DND-41 (cell line): ENCODE results near the gene STAM.
A peak's percentile ranks its signal among the peaks of the same experiment; 100 is the strongest.

Experiments
- ATAC-seq: fragments of 200-7000 bp; cut with Tn5 transposase; 3 replicates; pipeline ENCODE4 v1.9.1; 2021; ENCODE audit warnings: low read depth; ENCODE audit not compliant: insufficient read depth
- DNase-seq: peaks from one replicate; pipeline ENCODE4 v3.0.0-alpha.2; 2020
- H2AFZ ChIP-seq: 2 replicates; pipeline ENCODE4 v1.6.0; 2012; ENCODE audit warnings: low read depth, low read length
- H3K27ac ChIP-seq: 2 replicates; pipeline ENCODE4 v1.5.1; 2012; ENCODE audit warnings: low read length, inconsistent platforms
- H3K27me3 ChIP-seq: fragments of 200-600 bp; sonication (generic); 2 replicates; pipeline ENCODE4 v1.6.0; 2012; ENCODE audit warnings: low read length, mild to moderate bottlenecking, inconsistent platforms; ENCODE audit not compliant: insufficient read depth, poor library complexity
- H3K36me3 ChIP-seq: 2 replicates; pipeline ENCODE4 v1.5.1; 2012; ENCODE audit warnings: low read length, inconsistent platforms; ENCODE audit not compliant: insufficient read depth
- H3K4me1 ChIP-seq: 2 replicates; pipeline ENCODE4 v1.5.1; 2012; ENCODE audit warnings: mild to moderate bottlenecking, low read length; ENCODE audit not compliant: insufficient read depth
- H3K4me2 ChIP-seq: 2 replicates; pipeline ENCODE4 v1.6.0; 2012; ENCODE audit warnings: mild to moderate bottlenecking, moderate library complexity, low read length, inconsistent platforms; ENCODE audit not compliant: insufficient read depth
- H3K4me3 ChIP-seq, 2 experiments: fragments of 200-600 bp in 1 of 2; shearing (Covaris generic) in 1 of 2; 2 replicates each; pipeline ENCODE4 v1.5.1; 2012 to 2016; ENCODE audit warnings: inconsistent platforms in 2 of 2, low read length in 2 of 2, mild to moderate bottlenecking in 2 of 2, low read depth in 1 of 2, moderate library complexity in 1 of 2
- H3K79me2 ChIP-seq: 2 replicates; pipeline ENCODE4 v1.6.0; 2012; ENCODE audit warnings: low read length, inconsistent platforms; ENCODE audit not compliant: insufficient read depth
- H3K9ac ChIP-seq: 2 replicates; pipeline ENCODE4 v1.6.0; 2012; ENCODE audit warnings: low read depth, mild to moderate bottlenecking, inconsistent platforms, low read length, moderate library complexity
- H3K9me3 ChIP-seq: 2 replicates; pipeline ENCODE4 v1.5.1; 2012; ENCODE audit warnings: low read length, moderate library complexity, mild to moderate bottlenecking, inconsistent platforms; ENCODE audit not compliant: insufficient read depth, severe bottlenecking
- H4K20me1 ChIP-seq: 2 replicates; pipeline ENCODE4 v1.6.0; 2012; ENCODE audit warnings: low read length; ENCODE audit not compliant: insufficient read depth
- CTCF ChIP-seq: IDR thresholded peaks from 2 replicates; pipeline ENCODE4 v1.5.1; 2012; ENCODE audit warnings: borderline replicate concordance, low read length, moderate library complexity, mild to moderate bottlenecking; ENCODE audit not compliant: poor library complexity, severe bottlenecking; ENCODE audit errors: extremely low read depth
- EZH2 ChIP-seq: IDR thresholded peaks from 3 replicates; pipeline ENCODE4 v1.6.1; 2012; ENCODE audit warnings: borderline replicate concordance, low read depth, mild to moderate bottlenecking, moderate library complexity, low read length, inconsistent platforms; ENCODE audit not compliant: severe bottlenecking

The STAM gene

DNA sequence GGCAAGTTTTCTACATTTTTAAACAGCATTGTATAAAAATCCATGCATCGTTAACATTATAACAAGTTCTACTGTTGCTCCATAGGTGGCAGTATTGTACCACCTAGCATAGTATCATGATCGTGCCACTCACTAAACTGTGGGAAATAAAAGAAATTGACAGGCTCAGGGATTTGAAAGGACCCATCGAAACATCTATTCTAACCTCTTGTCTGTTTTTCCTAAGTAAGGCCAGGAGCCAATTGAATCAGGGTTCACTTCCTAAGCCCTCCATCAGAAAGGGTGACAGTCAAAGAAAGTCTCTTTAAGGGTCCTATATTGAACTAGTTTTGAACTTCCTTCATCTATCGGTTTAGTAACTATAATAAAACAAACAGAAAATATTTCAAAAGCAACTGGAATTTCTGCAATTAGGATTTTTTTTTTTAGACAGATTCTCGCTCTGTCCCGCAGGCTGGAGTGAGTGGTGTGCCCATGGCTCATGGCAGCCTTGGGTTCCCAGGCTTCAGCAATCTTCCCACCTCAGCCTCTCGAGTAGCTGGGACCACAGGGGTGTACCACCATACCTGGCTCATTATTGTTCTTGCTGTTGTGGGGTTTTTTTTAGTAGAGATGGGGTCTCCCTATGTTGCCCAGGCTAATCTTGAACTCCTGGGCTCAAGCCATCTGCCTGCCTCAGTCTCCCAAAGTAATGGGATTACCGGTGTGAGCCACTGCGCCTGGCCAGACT, 36.2 kb upstream of the STAM start:
- H3K27me3 ChIP-seq: no peaks in the 10 kb centered on the region
- H3K9ac ChIP-seq: no peak overlapping the region
- DNase-seq (peak; percentile 37), ATAC-seq (peak; percentile 94)
- H3K9me3 ChIP-seq: no peaks in the 10 kb centered on the region
- H3K4me3 ChIP-seq: no peak overlapping the region
- peak overlapping the region; percentile 30; the same call in 1 of the 2 replicates for H3K4me2 ChIP-seq
- no peaks in the 10 kb centered on the region for H3K36me3 ChIP-seq
- peak overlapping the region; percentile 47; the same call in 1 of the 2 replicates for H2AFZ ChIP-seq
- H3K79me2 ChIP-seq: no peaks in the 10 kb centered on the region
- no peak overlapping the region for H3K27ac ChIP-seq
- H4K20me1 ChIP-seq: no peaks in the 10 kb centered on the region
- peaks cover 6% of the 10 kb centered on the region; the same call in 1 of the 2 replicates for H3K4me1 ChIP-seq
- no peak for TF ChIP-seq EZH2
- peak; percentile 87 for TF ChIP-seq CTCF

DNA sequence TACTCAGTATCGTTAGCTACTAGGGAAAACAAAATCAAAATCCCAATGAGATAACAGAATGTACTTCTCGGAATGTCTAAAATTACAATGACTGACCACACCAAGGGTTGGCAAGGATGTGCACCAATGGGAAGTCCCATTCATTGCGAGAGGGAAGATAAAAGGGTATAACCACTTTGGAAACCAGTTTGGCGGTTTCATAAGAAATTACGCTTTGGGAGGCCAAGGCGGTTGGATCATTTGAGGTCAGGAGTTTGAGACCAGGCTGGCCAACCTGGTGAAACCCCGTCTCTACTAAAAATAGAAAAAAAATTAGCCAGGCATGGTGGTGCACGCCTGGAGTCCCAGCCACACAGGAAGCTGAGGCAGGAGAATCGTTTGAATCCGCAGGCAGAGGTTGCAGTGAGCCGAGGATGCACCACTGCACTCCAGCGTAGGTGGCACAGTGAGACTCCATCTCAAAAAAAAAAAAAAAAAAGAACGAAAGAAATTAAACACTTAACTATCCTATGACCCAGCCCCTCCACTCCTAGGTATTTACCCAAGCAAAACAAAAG, 34.4 kb upstream of the STAM start:
- Histone ChIP-seq H3K4me1 (peaks cover 6% of the 10 kb centered on the region; the same call in 1 of the 2 replicates), H3K27me3 (no peaks in the 10 kb centered on the region), H3K9me3 (no peaks in the 10 kb centered on the region), H3K79me2 (no peaks in the 10 kb centered on the region), H2AFZ (no peak overlapping the region), H3K27ac (no peak overlapping the region), H3K36me3 (no peaks in the 10 kb centered on the region), H3K9ac (no peak overlapping the region), H4K20me1 (no peaks in the 10 kb centered on the region), H3K4me2 (no peak overlapping the region), H3K4me3 (no peak overlapping the region)
- no peak for DNase-seq
- no peak for ATAC-seq
- TF ChIP-seq CTCF (no peak), EZH2 (no peak)

GRCh38 chr10:17616403-17617030, 27.4 kb upstream of the STAM start:
- H2AFZ ChIP-seq: peak overlapping the region; percentile 98
- H4K20me1 ChIP-seq: no peaks in the 10 kb centered on the region
- H3K79me2 ChIP-seq: peaks cover 3% of the 10 kb centered on the region; the same call in 1 of the 2 replicates
- peak overlapping the region; percentile 77 to 93 for H3K4me3 ChIP-seq
- H3K27me3 ChIP-seq: no peaks in the 10 kb centered on the region
- DNase-seq (peak; percentile 39), ATAC-seq (peak; percentile 48)
- peaks cover 17% of the 10 kb centered on the region for H3K4me1 ChIP-seq
- no peaks in the 10 kb centered on the region for H3K36me3 ChIP-seq
- no peak for TF ChIP-seq EZH2
- no peak for TF ChIP-seq CTCF
- H3K27ac ChIP-seq: peak overlapping the region; percentile 72; the same call in 1 of the 2 replicates
- H3K4me2 ChIP-seq: peak overlapping the region; percentile 99
- peak overlapping the region; percentile 83 for H3K9ac ChIP-seq
- H3K9me3 ChIP-seq: no peaks in the 10 kb centered on the region
